Endodermal cell (in vitro differentiated cells): Measurements from ENCODE around the gene COG5. TPM values are rescaled to one million over a fixed set of nuclear protein-coding genes. Genes with fewer than 3 reads are reported as not detected.

ENCODE experiments used
- DNase-seq: peaks from one replicate; pipeline ENCODE4 v3.0.0-alpha.2; 2017
- H3K27ac ChIP-seq: 2 replicates; pipeline ENCODE4 v1.5.1; 2013; ENCODE audit warnings: mild to moderate bottlenecking, low read depth, low read length, moderate library complexity
- H3K27me3 ChIP-seq: 2 replicates; pipeline ENCODE4 v1.6.1; 2013; ENCODE audit warnings: mild to moderate bottlenecking, low read length, moderate library complexity; ENCODE audit not compliant: insufficient read depth, control insufficient read depth, poor library complexity, severe bottlenecking
- H3K36me3 ChIP-seq: 2 replicates; pipeline ENCODE4 v1.7.0; 2013; ENCODE audit warnings: mild to moderate bottlenecking, low read length, moderate library complexity; ENCODE audit not compliant: control insufficient read depth, insufficient read depth
- H3K4me1 ChIP-seq: one replicate; pipeline ENCODE4 v1.7.0; 2013; ENCODE audit warnings: low read length; ENCODE audit not compliant: control insufficient read depth, insufficient read depth
- H3K4me3 ChIP-seq: 2 replicates; pipeline ENCODE4 v1.5.1; 2013; ENCODE audit warnings: mild to moderate bottlenecking, low read length, moderate library complexity
- H3K9ac ChIP-seq: 2 replicates; pipeline ENCODE4 v1.6.1; 2013; ENCODE audit warnings: mild to moderate bottlenecking, low read length, moderate library complexity; ENCODE audit not compliant: poor library complexity, severe bottlenecking; ENCODE audit errors: extremely low read depth
- H3K9me3 ChIP-seq: 2 replicates; pipeline ENCODE4 v1.6.1; 2013; ENCODE audit warnings: mild to moderate bottlenecking, low read length, moderate library complexity; ENCODE audit not compliant: control insufficient read depth
- H3K27ac Mint-ChIP-seq: 2 replicates; pipeline ENCODE4 v1.8.0; 2020; ENCODE audit warnings: mixed read lengths
- H3K27me3 Mint-ChIP-seq: 2 replicates; pipeline ENCODE4 v1.8.0; 2021; ENCODE audit warnings: mild to moderate bottlenecking, mixed read lengths; ENCODE audit not compliant: insufficient read depth
- H3K36me3 Mint-ChIP-seq: 2 replicates; pipeline ENCODE4 v1.8.0; 2020; ENCODE audit warnings: low read depth, mixed read lengths
- H3K4me1 Mint-ChIP-seq: 2 replicates; pipeline ENCODE4 v1.8.0; 2020; ENCODE audit warnings: mixed read lengths
- H3K4me3 Mint-ChIP-seq: 2 replicates; pipeline ENCODE4 v1.8.0; 2020; ENCODE audit warnings: mild to moderate bottlenecking, moderate library complexity, mixed read lengths
- H3K9me3 Mint-ChIP-seq: 2 replicates; pipeline ENCODE4 v1.8.0; 2020; ENCODE audit warnings: mild to moderate bottlenecking, mixed read lengths
- WGBS, 2 experiments: methylation state at CpG; one replicate each; pipeline versions ENCODE4 v1.1.5 to v1.1.7; 2013; ENCODE audit warnings: missing lambda C conversion rate in 2 of 2, mixed read lengths in 1 of 2; ENCODE audit not compliant: insufficient coverage in 1 of 2, insufficient read length in 1 of 2; 5-methylcytosine and 5-hydroxymethylcytosine counted together
- total RNA-seq, 2 donors: library from RNA; stranded (reverse); fragmentation: NEBNext Ultra II Directional in 1 of 2; extraction: Animal tissue kit (Norgen Biotek cat#: 25700) in 1 of 2; gene quantifications; 2 replicates in 1 of 2; 3 replicates in 1 of 2; pipeline ENCODE4 v1.2.1, GENCODE V29; 2021
- TF ChIP-seq, protein P1 (sequence below): fragments of 200-600 bp; sonication (generic); conservative IDR thresholded peaks from 2 replicates; pipeline ENCODE4 v1.5.0; 2021; ENCODE audit warnings: antibody characterized with exemption, mild to moderate bottlenecking

COG5 gene
- total RNA-seq, 2 donors from 2014 or later: 25.5 to 34.7 TPM

DNA sequence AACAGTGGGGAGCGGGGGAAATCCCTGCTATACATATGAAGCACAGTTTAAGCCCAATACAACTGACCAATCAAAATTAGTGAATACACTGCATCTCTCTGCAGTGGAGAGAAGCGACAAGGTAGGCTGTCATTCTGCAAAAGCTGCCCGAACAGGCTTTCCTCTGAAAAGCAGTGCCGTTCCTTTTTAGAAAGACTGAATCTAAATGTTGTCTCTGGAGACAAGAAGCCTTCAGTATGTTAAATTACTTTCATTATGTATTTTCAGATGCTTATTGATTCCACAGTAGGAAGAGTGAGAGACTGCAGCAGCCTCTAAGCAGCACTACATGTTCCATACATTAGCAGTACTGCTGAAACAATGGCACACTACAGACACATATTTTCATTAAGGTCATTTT is 93.8 kb downstream of the COG5 start, which contains the start of gene GPR22:
Gene GPR22, plus strand, starts transcription at position 129 of the 400 bp plus-strand sequence. CDS start 4,004 bp downstream, outside the sequence.
- TF ChIP-seq, protein P1, sequence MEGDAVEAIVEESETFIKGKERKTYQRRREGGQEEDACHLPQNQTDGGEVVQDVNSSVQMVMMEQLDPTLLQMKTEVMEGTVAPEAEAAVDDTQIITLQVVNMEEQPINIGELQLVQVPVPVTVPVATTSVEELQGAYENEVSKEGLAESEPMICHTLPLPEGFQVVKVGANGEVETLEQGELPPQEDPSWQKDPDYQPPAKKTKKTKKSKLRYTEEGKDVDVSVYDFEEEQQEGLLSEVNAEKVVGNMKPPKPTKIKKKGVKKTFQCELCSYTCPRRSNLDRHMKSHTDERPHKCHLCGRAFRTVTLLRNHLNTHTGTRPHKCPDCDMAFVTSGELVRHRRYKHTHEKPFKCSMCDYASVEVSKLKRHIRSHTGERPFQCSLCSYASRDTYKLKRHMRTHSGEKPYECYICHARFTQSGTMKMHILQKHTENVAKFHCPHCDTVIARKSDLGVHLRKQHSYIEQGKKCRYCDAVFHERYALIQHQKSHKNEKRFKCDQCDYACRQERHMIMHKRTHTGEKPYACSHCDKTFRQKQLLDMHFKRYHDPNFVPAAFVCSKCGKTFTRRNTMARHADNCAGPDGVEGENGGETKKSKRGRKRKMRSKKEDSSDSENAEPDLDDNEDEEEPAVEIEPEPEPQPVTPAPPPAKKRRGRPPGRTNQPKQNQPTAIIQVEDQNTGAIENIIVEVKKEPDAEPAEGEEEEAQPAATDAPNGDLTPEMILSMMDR: no peak
- 84 to 87% methylated on average over 3 to 4 of the region's 4 CpGs for WGBS, 2 experiments
- H3K9me3 Mint-ChIP-seq: no peaks in the 10 kb centered on the region

DNA sequence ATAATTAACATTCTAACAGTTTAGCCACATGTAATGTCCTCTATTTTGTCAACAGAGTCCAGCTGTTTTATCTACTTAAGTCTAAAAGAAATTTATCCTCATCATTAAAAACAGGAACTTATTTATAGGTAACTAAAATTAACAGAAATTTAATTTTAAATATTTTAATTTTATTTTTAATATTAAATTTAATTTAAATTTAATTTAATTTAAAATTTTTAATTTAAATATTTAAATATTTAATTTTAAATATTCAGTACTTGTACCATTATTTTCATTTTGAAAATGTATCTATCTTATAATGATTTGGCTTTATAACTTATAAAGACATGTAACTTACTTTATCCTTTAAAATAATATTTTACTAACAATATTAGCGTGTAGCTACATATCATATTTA is 94.9 kb downstream of the COG5 start:
- Mint-ChIP-seq H3K9me3 (no peaks in the 10 kb centered on the region), H3K27ac (no peak overlapping the region), H3K36me3 (no peaks in the 10 kb centered on the region), H3K4me1 (no peaks in the 10 kb centered on the region), H3K27me3 (no peaks in the 10 kb centered on the region), H3K4me3 (no peak overlapping the region)
- no CpG with 5 or more reads among the region's 1 CpG for WGBS, 2 experiments
- no peak overlapping the region for H3K4me3 ChIP-seq
- no peak overlapping the region for H3K27ac ChIP-seq
- H3K4me1 ChIP-seq: no peaks in the 10 kb centered on the region
- no peak for DNase-seq
- H3K27me3 ChIP-seq: no peaks in the 10 kb centered on the region
- TF ChIP-seq, protein P1: no peak
- H3K9me3 ChIP-seq: no peaks in the 10 kb centered on the region
- H3K36me3 ChIP-seq: no peaks in the 10 kb centered on the region
- H3K9ac ChIP-seq: no peak overlapping the region

More for the DNA sequence above, 93.8 kb downstream of the COG5 start, which contains the start of gene GPR22:
- no peaks in the 10 kb centered on the region for H3K36me3 Mint-ChIP-seq
- DNase-seq: no peak
- H3K9ac ChIP-seq: no peak within 1 kb of the TSS
- H3K4me3 Mint-ChIP-seq: no peak within 1 kb of the TSS
- H3K27me3 ChIP-seq: no peaks in the 10 kb centered on the region
- no peak within 1 kb of the TSS for H3K4me3 ChIP-seq
- H3K9me3 ChIP-seq: no peaks in the 10 kb centered on the region
- no peaks in the 10 kb centered on the region for H3K27me3 Mint-ChIP-seq
- H3K4me1 ChIP-seq: no peaks in the 10 kb centered on the region
- no peaks in the 10 kb centered on the region for H3K4me1 Mint-ChIP-seq
- H3K36me3 ChIP-seq: no peaks in the 10 kb centered on the region
- H3K27ac Mint-ChIP-seq: no peak within 1 kb of the TSS
- no peak within 1 kb of the TSS for H3K27ac ChIP-seq

DNA sequence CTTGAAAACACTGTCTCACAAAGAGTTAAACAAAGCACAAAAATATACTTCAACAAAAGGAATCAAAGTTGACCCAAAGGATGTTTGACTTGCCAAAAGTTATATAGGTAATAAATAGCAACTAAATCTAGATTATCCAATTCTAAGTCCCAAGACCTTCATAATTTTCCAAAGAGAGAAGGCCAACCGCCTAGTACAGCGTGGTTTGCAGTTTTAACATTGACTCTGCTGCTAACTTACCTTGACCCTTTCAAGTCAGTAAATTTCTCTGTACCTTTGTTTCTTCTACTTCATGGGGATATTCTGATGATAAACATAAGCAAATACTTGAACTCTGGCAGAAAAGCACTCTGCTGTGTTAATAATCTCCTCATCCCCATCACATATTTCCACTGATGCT is 95.7 kb downstream of the COG5 start:
- Mint-ChIP-seq H3K27ac (no peak overlapping the region), H3K4me3 (no peak overlapping the region), H3K4me1 (no peaks in the 10 kb centered on the region), H3K36me3 (no peaks in the 10 kb centered on the region), H3K27me3 (no peaks in the 10 kb centered on the region), H3K9me3 (no peaks in the 10 kb centered on the region)
- TF ChIP-seq, protein P1: no peak
- Histone ChIP-seq H3K36me3 (no peaks in the 10 kb centered on the region), H3K27ac (no peak overlapping the region), H3K9ac (no peak overlapping the region), H3K4me1 (no peaks in the 10 kb centered on the region), H3K27me3 (no peaks in the 10 kb centered on the region), H3K4me3 (no peak overlapping the region), H3K9me3 (no peaks in the 10 kb centered on the region)
- no peak for DNase-seq
- 94 to 100% methylated on average over 2 of the region's 2 CpGs for WGBS, 2 experiments
